ENCODE data around the gene TNC.

DNA sequence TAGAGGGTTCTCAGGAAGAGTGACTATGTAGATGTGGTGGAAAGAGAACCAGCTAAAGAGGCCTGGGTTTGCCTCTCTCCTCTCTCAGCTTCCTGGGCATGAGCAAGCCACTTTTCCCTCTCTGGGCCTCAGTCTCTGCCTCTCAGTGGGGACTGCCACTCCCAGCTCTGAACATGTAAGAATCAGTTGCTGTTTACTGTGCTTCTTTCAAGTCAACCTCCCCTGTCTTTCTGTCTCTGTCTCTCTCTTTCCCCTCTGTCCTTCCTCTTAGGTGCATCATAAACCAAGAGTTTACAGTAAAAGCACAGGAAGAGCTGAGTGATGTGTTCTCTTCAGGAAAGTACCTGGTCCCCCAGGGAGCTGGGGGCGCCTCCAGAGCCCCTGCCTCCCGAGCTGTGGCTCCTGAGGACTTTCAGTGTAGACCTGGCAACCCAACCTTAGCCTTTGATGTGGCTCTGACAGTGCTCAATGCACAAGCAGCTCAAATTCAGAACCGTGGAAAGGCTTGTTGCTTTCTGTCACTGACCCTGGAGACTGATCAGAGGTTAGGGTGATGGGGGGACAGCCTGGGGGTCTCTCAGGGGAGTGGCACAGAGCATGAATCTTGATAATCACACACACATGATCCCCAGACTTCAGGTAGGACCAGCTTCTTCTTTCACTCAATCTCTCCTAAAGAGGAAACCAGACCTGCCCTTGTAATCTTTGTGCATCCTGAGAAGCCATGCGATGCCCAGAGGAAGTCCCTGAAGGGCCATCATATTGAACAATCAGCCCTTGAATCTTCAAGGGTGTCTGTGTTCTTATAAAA, 128.2 kb downstream of the TNC start:
- TF ChIP-seq POLR2A (IDR thresholded peaks at IDR 0.05), result no peak
- TF ChIP-seq, protein P1, sequence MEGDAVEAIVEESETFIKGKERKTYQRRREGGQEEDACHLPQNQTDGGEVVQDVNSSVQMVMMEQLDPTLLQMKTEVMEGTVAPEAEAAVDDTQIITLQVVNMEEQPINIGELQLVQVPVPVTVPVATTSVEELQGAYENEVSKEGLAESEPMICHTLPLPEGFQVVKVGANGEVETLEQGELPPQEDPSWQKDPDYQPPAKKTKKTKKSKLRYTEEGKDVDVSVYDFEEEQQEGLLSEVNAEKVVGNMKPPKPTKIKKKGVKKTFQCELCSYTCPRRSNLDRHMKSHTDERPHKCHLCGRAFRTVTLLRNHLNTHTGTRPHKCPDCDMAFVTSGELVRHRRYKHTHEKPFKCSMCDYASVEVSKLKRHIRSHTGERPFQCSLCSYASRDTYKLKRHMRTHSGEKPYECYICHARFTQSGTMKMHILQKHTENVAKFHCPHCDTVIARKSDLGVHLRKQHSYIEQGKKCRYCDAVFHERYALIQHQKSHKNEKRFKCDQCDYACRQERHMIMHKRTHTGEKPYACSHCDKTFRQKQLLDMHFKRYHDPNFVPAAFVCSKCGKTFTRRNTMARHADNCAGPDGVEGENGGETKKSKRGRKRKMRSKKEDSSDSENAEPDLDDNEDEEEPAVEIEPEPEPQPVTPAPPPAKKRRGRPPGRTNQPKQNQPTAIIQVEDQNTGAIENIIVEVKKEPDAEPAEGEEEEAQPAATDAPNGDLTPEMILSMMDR (IDR thresholded peaks at IDR 0.05), result no peak
